GM12878 (cell line): ENCODE results near the gene MAPKAPK3. TPM values are rescaled to one million over a fixed set of nuclear protein-coding genes. Genes with fewer than 3 reads are reported as not detected.

Experiments used
- ATAC-seq: fragments of 200-7000 bp; cut with Tn5 transposase; 3 replicates; pipeline ENCODE4 v1.9.1; 2020; ENCODE audit warnings: mild to moderate bottlenecking, moderate library complexity
- BruUV-seq: library from RNA; stranded (reverse); fragments of 400-500 nt; replicated peaks from 2 replicates; lab custom pipeline; 2021; lab: Mats Ljungman, UMichigan
- CTCF ChIA-PET: fragments of 300-600 bp; sonication (Branson Sonifier 250); formaldehyde crosslinking; extraction: SDS; loops from one replicate; lab custom pipeline; 2021; ENCODE audit warnings: inconsistent platforms; lab: Yijun Ruan, JAX
- POLR2A ChIA-PET: fragments of 350-600 bp; formaldehyde crosslinking; extraction: SDS; loops from one replicate; lab custom pipeline; 2021; ENCODE audit warnings: inconsistent platforms; lab: Charles Lee
- RAD21 ChIA-PET: fragments of 300-600 bp; sonication (Branson Sonifier 250); formaldehyde crosslinking; loops from one replicate; lab custom pipeline; 2023; ENCODE audit warnings: antibody characterized with exemption; ENCODE audit not compliant: unreplicated experiment; lab: Charles Lee
- SMC1A ChIA-PET: fragments of 300-600 bp; sonication (Branson Sonifier 250); formaldehyde crosslinking; loops from one replicate; lab custom pipeline; 2023; ENCODE audit not compliant: unreplicated experiment, uncharacterized antibody; lab: Charles Lee
- DNase-seq: peaks from one replicate; pipeline ENCODE4 v3.0.0-alpha.2; 2011; ENCODE audit warnings: low read depth, low spot score
- FAIRE-seq: peaks from 3 replicates; lab custom pipeline; 2011; peaks lifted over from hg19 to GRCh38; lab: Jason Lieb, UNC
- H2AFZ ChIP-seq: 2 replicates; pipeline ENCODE4 v1.6.0; 2011; ENCODE audit warnings: low read depth, low read length, control low read depth; ENCODE audit not compliant: control insufficient read depth
- H3K27ac ChIP-seq: 2 replicates; pipeline ENCODE4 v1.5.1; 2011; ENCODE audit warnings: control low read depth; ENCODE audit not compliant: control insufficient read depth, insufficient read depth
- H3K27me3 ChIP-seq, 2 experiments: replicated peaks in 1 of 2; 2 replicates each; pipeline versions ENCODE4 v1.6.0 to v1.6.1; 2011; ENCODE audit warnings: low read length in 1 of 2; ENCODE audit not compliant: control insufficient read depth in 2 of 2, insufficient read depth in 2 of 2
- H3K36me3 ChIP-seq, 2 experiments: 2 replicates each; pipeline ENCODE4 v1.5.1; 2011; ENCODE audit warnings: low read length in 1 of 2; ENCODE audit not compliant: control insufficient read depth in 2 of 2, insufficient read depth in 2 of 2
- H3K4me1 ChIP-seq: 2 replicates; pipeline ENCODE4 v1.6.1; 2011; ENCODE audit warnings: mild to moderate bottlenecking, low read length, moderate library complexity, mixed read lengths; ENCODE audit not compliant: control insufficient read depth, insufficient read depth
- H3K4me2 ChIP-seq: 2 replicates; pipeline ENCODE4 v1.6.0; 2011; ENCODE audit warnings: control low read depth; ENCODE audit not compliant: control insufficient read depth, insufficient read depth
- H3K4me3 ChIP-seq: fragments of 200-600 bp; sonication (generic); 2 replicates; pipeline ENCODE4 v1.5.1; 2016
- H3K79me2 ChIP-seq: 2 replicates; pipeline ENCODE4 v1.6.0; 2011; ENCODE audit warnings: low read length; ENCODE audit not compliant: control insufficient read depth, insufficient read depth
- H3K9ac ChIP-seq: 2 replicates; pipeline ENCODE4 v1.8.0; 2011; ENCODE audit warnings: low read length, control low read depth, mixed read lengths; ENCODE audit not compliant: control insufficient read depth, insufficient read depth
- H3K9me3 ChIP-seq: replicated peaks from 3 replicates; pipeline ENCODE4 v1.5.1; 2011; ENCODE audit warnings: mild to moderate bottlenecking, low read length; ENCODE audit not compliant: control insufficient read depth, insufficient read depth
- H4K20me1 ChIP-seq: 2 replicates; pipeline ENCODE4 v1.6.0; 2011; ENCODE audit not compliant: control insufficient read depth, insufficient read depth
- CBFB ChIP-seq: IDR thresholded peaks from 2 replicates; pipeline ENCODE4 v1.6.1; 2016; ENCODE audit warnings: antibody characterized with exemption, low read depth
- CEBPB ChIP-seq, 2 experiments: fragments of 150-350 bp in 1 of 2; IDR thresholded peaks; 2 replicates each; pipeline ENCODE4 v1.6.1; 2012 to 2014; ENCODE audit warnings: low read depth in 2 of 2, low read length in 2 of 2, borderline replicate concordance in 1 of 2, inconsistent platforms in 1 of 2
- EP300 ChIP-seq, 2 experiments: fragments of 150-350 bp in 1 of 2; IDR thresholded peaks; 2 replicates each; pipeline ENCODE4 v1.6.1; 2011 to 2012; ENCODE audit warnings: low read depth in 2 of 2, low read length in 2 of 2, borderline replicate concordance in 1 of 2, improper control_type of control experiment in 1 of 2, inconsistent platforms in 1 of 2; ENCODE audit not compliant: control insufficient read depth in 1 of 2
- LARP7 ChIP-seq: fragments of 450-650 bp; IDR thresholded peaks from 2 replicates; pipeline ENCODE4 v1.6.1; 2017; ENCODE audit warnings: mild to moderate bottlenecking
- NFIC ChIP-seq: IDR thresholded peaks from 2 replicates; pipeline ENCODE4 v1.6.1; 2012; ENCODE audit warnings: low read depth, mild to moderate bottlenecking, inconsistent platforms, low read length, moderate library complexity
- NR2C2 ChIP-seq: IDR thresholded peaks from 2 replicates; pipeline ENCODE4 v1.6.1; 2011; ENCODE audit warnings: borderline replicate concordance, low read depth; ENCODE audit not compliant: control insufficient read depth, insufficient read length
- RAD51 ChIP-seq: fragments of 450-650 bp; IDR thresholded peaks from 2 replicates; pipeline ENCODE4 v1.6.1; 2016; ENCODE audit warnings: moderate library complexity, mild to moderate bottlenecking, inconsistent platforms
- SIX5 ChIP-seq: IDR thresholded peaks from 2 replicates; pipeline ENCODE4 v1.6.1; 2011; ENCODE audit warnings: mild to moderate bottlenecking, low read depth, low read length, moderate library complexity; ENCODE audit not compliant: severe bottlenecking
- SMC3 ChIP-seq: IDR thresholded peaks from 2 replicates; pipeline ENCODE4 v1.6.1; 2011; ENCODE audit warnings: low read length, improper control_type of control experiment, borderline replicate concordance
- SRF ChIP-seq, 2 experiments: IDR thresholded peaks; 2 replicates each; pipeline ENCODE4 v1.6.1; 2011; ENCODE audit warnings: low read depth in 2 of 2, low read length in 2 of 2, mild to moderate bottlenecking in 1 of 2, moderate library complexity in 1 of 2
- SUZ12 ChIP-seq: fragments of 200-600 bp; sonication (generic); IDR thresholded peaks from one replicate; pipeline ENCODE4 v1.6.1; 2018; ENCODE audit warnings: antibody characterized with exemption, mild to moderate bottlenecking; ENCODE audit not compliant: unreplicated experiment
- ZNF274 ChIP-seq: IDR thresholded peaks from one replicate; pipeline ENCODE4 v1.8.0; 2011; ENCODE audit not compliant: insufficient read length, insufficient read depth
- WGBS: methylation state at CpG from one replicate; pipeline ENCODE4 v1.1.6; 2016; ENCODE audit warnings: low lambda C conversion rate; ENCODE audit not compliant: insufficient replicate concordance, insufficient coverage; ENCODE audit errors: missing lambda C conversion rate; 5-methylcytosine and 5-hydroxymethylcytosine counted together
- in situ Hi-C: fragments of 300-500 bp; cut with MboI; formaldehyde crosslinking; loops from 9 replicates; pipeline ENCODE4 v1.14.3; 2018; ENCODE audit warnings: mixed read lengths
- intact Hi-C: fragments of 100-400 bp; cut with micrococcal nuclease; formaldehyde crosslinking; loops from one replicate; pipeline ENCODE4 v1.14.2; 2022; ENCODE audit not compliant: unreplicated experiment
- polyA plus RNA-seq, 11 experiments: library from polyadenylated mRNA; depleted of rRNA in 4 of 11; unstranded in 6 of 11; stranded (reverse) in 5 of 11; fragments of >200 nt; fragmentation: Nextera tagmentation in 4 of 11; fragmentation: Illumina TruSeq in 1 of 11; extraction: Ambion mirVana in 4 of 11; extraction: Trizol in 1 of 11; gene quantifications; 1 replicate in 1 of 11; 2 replicates in 10 of 11; pipeline versions ENCODE4 v1.2.1 to v1.2.3, GENCODE V29; 2011 to 2016; ENCODE audit warnings: inconsistent platforms in 2 of 11, missing spikeins in 2 of 11, low read depth in 1 of 11
- total RNA-seq, 4 experiments: library from RNA; depleted of rRNA in 3 of 4; stranded (reverse); fragments of >200 nt in 3 of 4; fragmentation: Illumina TruSeq in 1 of 4; extraction: Trizol in 1 of 4; gene quantifications; 2 replicates each; pipeline versions ENCODE4 v1.2.1 to v1.2.3, GENCODE V29; 2013 to 2021
- TF ChIP-seq, protein P1 (sequence below): IDR thresholded peaks from 2 replicates; pipeline ENCODE4 v1.6.1; 2012; ENCODE audit warnings: low read depth, low read length, improper control_type of control experiment
- TF ChIP-seq, protein P2 (sequence below): IDR thresholded peaks from 2 replicates; pipeline ENCODE4 v1.6.1; 2012; ENCODE audit warnings: improper control_type of control experiment, low read depth, low read length; ENCODE audit not compliant: insufficient replicate concordance
- TF ChIP-seq, protein P3 (sequence below): IDR thresholded peaks from 2 replicates; pipeline ENCODE4 v1.6.1; 2011; ENCODE audit warnings: borderline replicate concordance, low read depth, mild to moderate bottlenecking, moderate library complexity, mixed read lengths, low read length; ENCODE audit not compliant: insufficient read depth; ENCODE audit errors: extremely low read length

Gene MAPKAPK3
- total and polyA plus RNA-seq, 10 of the 15 experiments (the other 5 are each of a cell fraction or from before 2014, with no cell fraction given), result 7.9 to 66.0 (median 39.0) TPM

- SMC1A ChIA-PET, result interaction anchor here (6.5 kb wide), 1 partner anchor 15 kb away, joined by 93 read pairs; no protein-coding TSS in a partner anchor
- in situ Hi-C loops, result loop anchor here (5.0 kb wide), 1 partner anchor 37 kb away; the partner anchor contains the start of gene CISH
- H2AFZ ChIP-seq, result no peak overlapping the region
- no peaks in the 10 kb centered on the region for H3K9me3 ChIP-seq
- no peaks in the 10 kb centered on the region for H4K20me1 ChIP-seq
- DNase-seq (no peak), FAIRE-seq (no peak), ATAC-seq (no peak)
- H3K4me1 ChIP-seq, result peaks cover 4% of the 10 kb centered on the region
- intact Hi-C loops, result no loop called here
- no peak overlapping the region for H3K4me2 ChIP-seq
- CTCF ChIA-PET, result interaction anchor here (1.0 to 11.6 kb wide), 4 partner anchors 15 to 78 kb away, joined by 3 to 410 read pairs (median 86); partner anchors contain the start of genes CISH and MAPKAPK3
- H3K27me3 ChIP-seq, result no peaks in the 10 kb centered on the region
- no TSS peak for BruUV-seq
- H3K9ac ChIP-seq, result no peak overlapping the region
- no peaks in the 10 kb centered on the region; the same call in 1 of the 2 replicates for H3K79me2 ChIP-seq
- no peaks in the 10 kb centered on the region; a peak in 2 of 4 replicates for H3K36me3 ChIP-seq
- H3K4me3 ChIP-seq, result no peak overlapping the region
- POLR2A ChIA-PET, result interaction anchor here (0.7 to 1.2 kb wide), 2 partner anchors 13 to 40 kb away, joined by 3 to 4 read pairs; no protein-coding TSS in a partner anchor
- TF ChIP-seq SIX5 (no peak), EP300 (IDR thresholded peaks at IDR 0.05; ENCODE audit: borderline replicate concordance in 1 of 2, control insufficient read depth in 1 of 2, low read depth in 2 of 2, low read length in 2 of 2) (no peak), LARP7 (no peak), CBFB (no peak), SUZ12 (no peak), SMC3 (no peak), NFIC (no peak), ZNF274 (no peak), NR2C2 (no peak), RAD51 (no peak), CEBPB (IDR thresholded peaks at IDR 0.05; ENCODE audit: borderline replicate concordance in 1 of 2, low read depth in 2 of 2, low read length in 2 of 2) (no peak), SRF (IDR thresholded peaks at IDR 0.05; ENCODE audit: low read depth in 2 of 2, low read length in 2 of 2) (no peak)
- TF ChIP-seq, protein P1, sequence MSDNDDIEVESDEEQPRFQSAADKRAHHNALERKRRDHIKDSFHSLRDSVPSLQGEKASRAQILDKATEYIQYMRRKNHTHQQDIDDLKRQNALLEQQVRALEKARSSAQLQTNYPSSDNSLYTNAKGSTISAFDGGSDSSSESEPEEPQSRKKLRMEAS, result no peak
- TF ChIP-seq, protein P2, sequence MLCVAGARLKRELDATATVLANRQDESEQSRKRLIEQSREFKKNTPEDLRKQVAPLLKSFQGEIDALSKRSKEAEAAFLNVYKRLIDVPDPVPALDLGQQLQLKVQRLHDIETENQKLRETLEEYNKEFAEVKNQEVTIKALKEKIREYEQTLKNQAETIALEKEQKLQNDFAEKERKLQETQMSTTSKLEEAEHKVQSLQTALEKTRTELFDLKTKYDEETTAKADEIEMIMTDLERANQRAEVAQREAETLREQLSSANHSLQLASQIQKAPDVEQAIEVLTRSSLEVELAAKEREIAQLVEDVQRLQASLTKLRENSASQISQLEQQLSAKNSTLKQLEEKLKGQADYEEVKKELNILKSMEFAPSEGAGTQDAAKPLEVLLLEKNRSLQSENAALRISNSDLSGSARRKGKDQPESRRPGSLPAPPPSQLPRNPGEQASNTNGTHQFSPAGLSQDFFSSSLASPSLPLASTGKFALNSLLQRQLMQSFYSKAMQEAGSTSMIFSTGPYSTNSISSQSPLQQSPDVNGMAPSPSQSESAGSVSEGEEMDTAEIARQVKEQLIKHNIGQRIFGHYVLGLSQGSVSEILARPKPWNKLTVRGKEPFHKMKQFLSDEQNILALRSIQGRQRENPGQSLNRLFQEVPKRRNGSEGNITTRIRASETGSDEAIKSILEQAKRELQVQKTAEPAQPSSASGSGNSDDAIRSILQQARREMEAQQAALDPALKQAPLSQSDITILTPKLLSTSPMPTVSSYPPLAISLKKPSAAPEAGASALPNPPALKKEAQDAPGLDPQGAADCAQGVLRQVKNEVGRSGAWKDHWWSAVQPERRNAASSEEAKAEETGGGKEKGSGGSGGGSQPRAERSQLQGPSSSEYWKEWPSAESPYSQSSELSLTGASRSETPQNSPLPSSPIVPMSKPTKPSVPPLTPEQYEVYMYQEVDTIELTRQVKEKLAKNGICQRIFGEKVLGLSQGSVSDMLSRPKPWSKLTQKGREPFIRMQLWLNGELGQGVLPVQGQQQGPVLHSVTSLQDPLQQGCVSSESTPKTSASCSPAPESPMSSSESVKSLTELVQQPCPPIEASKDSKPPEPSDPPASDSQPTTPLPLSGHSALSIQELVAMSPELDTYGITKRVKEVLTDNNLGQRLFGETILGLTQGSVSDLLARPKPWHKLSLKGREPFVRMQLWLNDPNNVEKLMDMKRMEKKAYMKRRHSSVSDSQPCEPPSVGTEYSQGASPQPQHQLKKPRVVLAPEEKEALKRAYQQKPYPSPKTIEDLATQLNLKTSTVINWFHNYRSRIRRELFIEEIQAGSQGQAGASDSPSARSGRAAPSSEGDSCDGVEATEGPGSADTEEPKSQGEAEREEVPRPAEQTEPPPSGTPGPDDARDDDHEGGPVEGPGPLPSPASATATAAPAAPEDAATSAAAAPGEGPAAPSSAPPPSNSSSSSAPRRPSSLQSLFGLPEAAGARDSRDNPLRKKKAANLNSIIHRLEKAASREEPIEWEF, result no peak
- TF ChIP-seq, protein P3, sequence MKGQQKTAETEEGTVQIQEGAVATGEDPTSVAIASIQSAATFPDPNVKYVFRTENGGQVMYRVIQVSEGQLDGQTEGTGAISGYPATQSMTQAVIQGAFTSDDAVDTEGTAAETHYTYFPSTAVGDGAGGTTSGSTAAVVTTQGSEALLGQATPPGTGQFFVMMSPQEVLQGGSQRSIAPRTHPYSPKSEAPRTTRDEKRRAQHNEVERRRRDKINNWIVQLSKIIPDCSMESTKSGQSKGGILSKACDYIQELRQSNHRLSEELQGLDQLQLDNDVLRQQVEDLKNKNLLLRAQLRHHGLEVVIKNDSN, result no peak
- H3K27ac ChIP-seq, result no peak overlapping the region
- WGBS, result 86% methylated on average over 5 of the region's 6 CpGs
- RAD21 ChIA-PET, result interaction anchor here (1.2 to 7.1 kb wide), 2 partner anchors 37 to 39 kb away, joined by 6 to 244 read pairs; partner anchors contain the start of genes CISH and MAPKAPK3
Measured at GRCh38 chr3:50575372-50575771, 41.6 kb upstream of the MAPKAPK3 start.
